Gastroesophageal sphincter (tissue), 3 donors: ENCODE measurements around the gene RIMS3.
"Not testable (repeated sequence)": the region's sequence is repeated elsewhere in the genome, so short reads cannot be mapped to it uniquely, and the experiment has no call there.

Experiments
- POLR2A ChIP-seq, 2 donors: fragments of 450-650 bp; IDR thresholded peaks; one replicate each; pipeline ENCODE4 v1.6.1; 2017; ENCODE audit warnings: antibody characterized with exemption in 2 of 2, mild to moderate bottlenecking in 2 of 2, moderate library complexity in 1 of 2
- POLR2AphosphoS5 ChIP-seq: sonication (generic); formaldehyde crosslinking; IDR thresholded peaks from one replicate; pipeline ENCODE4 v1.6.1; 2017; ENCODE audit warnings: antibody characterized with exemption
- TF ChIP-seq, protein P1 (sequence below), 4 experiments: fragments of 200-600 bp in 2 of 4; fragments of 450-650 bp in 2 of 4; sonication (generic) in 1 of 4; IDR thresholded peaks; one replicate each; pipeline ENCODE4 v1.5.1; 2017 to 2019; ENCODE audit warnings: antibody characterized with exemption in 4 of 4, mild to moderate bottlenecking in 2 of 4, moderate library complexity in 2 of 4

DNA sequence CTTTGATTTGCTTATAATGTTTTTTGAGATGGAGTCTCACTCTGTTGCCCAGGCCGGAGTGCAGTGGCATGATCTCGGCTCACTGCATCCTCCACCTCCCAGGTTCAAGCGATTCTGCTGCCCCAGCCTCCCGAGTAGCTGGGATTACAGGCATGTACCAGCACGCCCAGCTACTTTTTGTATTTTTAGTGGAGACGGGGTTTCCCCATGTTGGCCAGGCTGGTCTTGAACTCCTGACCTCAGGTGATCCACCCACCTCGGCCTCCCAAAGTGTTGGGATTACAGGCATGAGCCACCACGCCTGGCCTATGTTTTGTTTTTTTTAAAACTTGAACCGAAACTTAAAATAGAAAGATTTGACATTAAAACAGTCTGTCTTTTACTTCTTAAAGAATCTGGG lies 37.3 kb upstream of the RIMS3 start:
- TF ChIP-seq, protein P1, sequence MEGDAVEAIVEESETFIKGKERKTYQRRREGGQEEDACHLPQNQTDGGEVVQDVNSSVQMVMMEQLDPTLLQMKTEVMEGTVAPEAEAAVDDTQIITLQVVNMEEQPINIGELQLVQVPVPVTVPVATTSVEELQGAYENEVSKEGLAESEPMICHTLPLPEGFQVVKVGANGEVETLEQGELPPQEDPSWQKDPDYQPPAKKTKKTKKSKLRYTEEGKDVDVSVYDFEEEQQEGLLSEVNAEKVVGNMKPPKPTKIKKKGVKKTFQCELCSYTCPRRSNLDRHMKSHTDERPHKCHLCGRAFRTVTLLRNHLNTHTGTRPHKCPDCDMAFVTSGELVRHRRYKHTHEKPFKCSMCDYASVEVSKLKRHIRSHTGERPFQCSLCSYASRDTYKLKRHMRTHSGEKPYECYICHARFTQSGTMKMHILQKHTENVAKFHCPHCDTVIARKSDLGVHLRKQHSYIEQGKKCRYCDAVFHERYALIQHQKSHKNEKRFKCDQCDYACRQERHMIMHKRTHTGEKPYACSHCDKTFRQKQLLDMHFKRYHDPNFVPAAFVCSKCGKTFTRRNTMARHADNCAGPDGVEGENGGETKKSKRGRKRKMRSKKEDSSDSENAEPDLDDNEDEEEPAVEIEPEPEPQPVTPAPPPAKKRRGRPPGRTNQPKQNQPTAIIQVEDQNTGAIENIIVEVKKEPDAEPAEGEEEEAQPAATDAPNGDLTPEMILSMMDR (IDR thresholded peaks at IDR 0.05), result not testable (repeated sequence)
- not testable (repeated sequence) for TF ChIP-seq POLR2AphosphoS5; POLR2A (IDR thresholded peaks at IDR 0.05)
